Measurements from ENCODE around the gene CEP72.

- TF ChIP-seq, protein P1, sequence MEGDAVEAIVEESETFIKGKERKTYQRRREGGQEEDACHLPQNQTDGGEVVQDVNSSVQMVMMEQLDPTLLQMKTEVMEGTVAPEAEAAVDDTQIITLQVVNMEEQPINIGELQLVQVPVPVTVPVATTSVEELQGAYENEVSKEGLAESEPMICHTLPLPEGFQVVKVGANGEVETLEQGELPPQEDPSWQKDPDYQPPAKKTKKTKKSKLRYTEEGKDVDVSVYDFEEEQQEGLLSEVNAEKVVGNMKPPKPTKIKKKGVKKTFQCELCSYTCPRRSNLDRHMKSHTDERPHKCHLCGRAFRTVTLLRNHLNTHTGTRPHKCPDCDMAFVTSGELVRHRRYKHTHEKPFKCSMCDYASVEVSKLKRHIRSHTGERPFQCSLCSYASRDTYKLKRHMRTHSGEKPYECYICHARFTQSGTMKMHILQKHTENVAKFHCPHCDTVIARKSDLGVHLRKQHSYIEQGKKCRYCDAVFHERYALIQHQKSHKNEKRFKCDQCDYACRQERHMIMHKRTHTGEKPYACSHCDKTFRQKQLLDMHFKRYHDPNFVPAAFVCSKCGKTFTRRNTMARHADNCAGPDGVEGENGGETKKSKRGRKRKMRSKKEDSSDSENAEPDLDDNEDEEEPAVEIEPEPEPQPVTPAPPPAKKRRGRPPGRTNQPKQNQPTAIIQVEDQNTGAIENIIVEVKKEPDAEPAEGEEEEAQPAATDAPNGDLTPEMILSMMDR (IDR thresholded peaks at IDR 0.05) = no peak
- no peak for TF ChIP-seq POLR2A (IDR thresholded peaks at IDR 0.05)
These were observed 41.7 kb upstream of the CEP72 start for GRCh38 chr5:570446-570845.
